Thyroid gland (tissue), 4 donors: ENCODE measurements around the gene REST.
"Not testable (repeated sequence)": the region's sequence is repeated elsewhere in the genome, so short reads cannot be mapped to it uniquely, and the experiment has no call there.

Experiments
- POLR2A ChIP-seq, 2 donors: fragments of 450-650 bp; IDR thresholded peaks; one replicate each; pipeline ENCODE4 v1.6.1; 2017; ENCODE audit warnings: antibody characterized with exemption in 2 of 2, mild to moderate bottlenecking in 2 of 2, moderate library complexity in 1 of 2
- TF ChIP-seq, protein P1 (sequence below), 6 experiments: fragments of 200-600 bp in 3 of 6; fragments of 450-650 bp in 3 of 6; sonication (generic) in 3 of 6; IDR thresholded peaks; one replicate each; pipeline ENCODE4 v1.5.1; 2016 to 2019; ENCODE audit warnings: antibody characterized with exemption in 6 of 6, mild to moderate bottlenecking in 2 of 6, inconsistent platforms in 1 of 6, moderate library complexity in 1 of 6

GRCh38 chr4:56900186-56900585 is 7.5 kb upstream of the REST start:
- TF ChIP-seq, protein P1, sequence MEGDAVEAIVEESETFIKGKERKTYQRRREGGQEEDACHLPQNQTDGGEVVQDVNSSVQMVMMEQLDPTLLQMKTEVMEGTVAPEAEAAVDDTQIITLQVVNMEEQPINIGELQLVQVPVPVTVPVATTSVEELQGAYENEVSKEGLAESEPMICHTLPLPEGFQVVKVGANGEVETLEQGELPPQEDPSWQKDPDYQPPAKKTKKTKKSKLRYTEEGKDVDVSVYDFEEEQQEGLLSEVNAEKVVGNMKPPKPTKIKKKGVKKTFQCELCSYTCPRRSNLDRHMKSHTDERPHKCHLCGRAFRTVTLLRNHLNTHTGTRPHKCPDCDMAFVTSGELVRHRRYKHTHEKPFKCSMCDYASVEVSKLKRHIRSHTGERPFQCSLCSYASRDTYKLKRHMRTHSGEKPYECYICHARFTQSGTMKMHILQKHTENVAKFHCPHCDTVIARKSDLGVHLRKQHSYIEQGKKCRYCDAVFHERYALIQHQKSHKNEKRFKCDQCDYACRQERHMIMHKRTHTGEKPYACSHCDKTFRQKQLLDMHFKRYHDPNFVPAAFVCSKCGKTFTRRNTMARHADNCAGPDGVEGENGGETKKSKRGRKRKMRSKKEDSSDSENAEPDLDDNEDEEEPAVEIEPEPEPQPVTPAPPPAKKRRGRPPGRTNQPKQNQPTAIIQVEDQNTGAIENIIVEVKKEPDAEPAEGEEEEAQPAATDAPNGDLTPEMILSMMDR (IDR thresholded peaks at IDR 0.05) = not testable (repeated sequence)
- TF ChIP-seq POLR2A (IDR thresholded peaks at IDR 0.05) = not testable (repeated sequence)
